Astrocyte (in vitro differentiated cells and primary cell): Measurements from ENCODE around the gene NOP56. TPM values are rescaled to one million over a fixed set of nuclear protein-coding genes. Genes with fewer than 3 reads are reported as not detected.

ENCODE experiments used
- DNase-seq: peaks from one replicate; pipeline ENCODE4 v3.0.0-alpha.2; 2010; ENCODE audit warnings: low read depth
- FAIRE-seq: peaks from 2 replicates; lab custom pipeline; 2011; peaks lifted over from hg19 to GRCh38; lab: Jason Lieb, UNC
- H2AFZ ChIP-seq: 2 replicates; pipeline ENCODE4 v1.6.0; 2012; ENCODE audit warnings: low read depth, low read length, inconsistent platforms
- H3K27ac ChIP-seq: 2 replicates; pipeline ENCODE4 v1.5.1; 2011; ENCODE audit warnings: low read depth, low read length, inconsistent platforms
- H3K27me3 ChIP-seq: 2 replicates; pipeline ENCODE4 v1.6.0; 2011; ENCODE audit warnings: low read length, inconsistent platforms; ENCODE audit not compliant: insufficient read depth
- H3K36me3 ChIP-seq: 2 replicates; pipeline ENCODE4 v1.5.1; 2011; ENCODE audit warnings: low read length, inconsistent platforms; ENCODE audit not compliant: insufficient read depth
- H3K4me1 ChIP-seq: 2 replicates; pipeline ENCODE4 v1.5.1; 2011; ENCODE audit warnings: low read length, inconsistent platforms; ENCODE audit not compliant: insufficient read depth
- H3K4me2 ChIP-seq: 2 replicates; pipeline ENCODE4 v1.6.0; 2012; ENCODE audit warnings: low read length, inconsistent platforms
- H3K4me3 ChIP-seq: 2 replicates; pipeline ENCODE4 v1.5.1; 2011; ENCODE audit warnings: low read depth, mild to moderate bottlenecking, low read length, inconsistent platforms; ENCODE audit not compliant: insufficient read depth
- H3K79me2 ChIP-seq: 2 replicates; pipeline ENCODE4 v1.6.0; 2012; ENCODE audit warnings: mild to moderate bottlenecking, low read length, inconsistent platforms; ENCODE audit not compliant: insufficient read depth
- H3K9ac ChIP-seq: 2 replicates; pipeline ENCODE4 v1.6.0; 2012; ENCODE audit warnings: mild to moderate bottlenecking, low read length, inconsistent platforms
- H3K9me3 ChIP-seq: 2 replicates; pipeline ENCODE4 v1.5.1; 2012; ENCODE audit warnings: low read depth, mild to moderate bottlenecking, low read length, inconsistent platforms; ENCODE audit not compliant: insufficient read depth
- H4K20me1 ChIP-seq: 2 replicates; pipeline ENCODE4 v1.6.0; 2012; ENCODE audit warnings: low read length, inconsistent platforms; ENCODE audit not compliant: insufficient read depth
- H3K27ac Mint-ChIP-seq: one replicate; pipeline ENCODE4 v1.8.0; 2021; ENCODE audit warnings: mild to moderate bottlenecking, mixed read lengths; ENCODE audit not compliant: unreplicated experiment
- H3K27me3 Mint-ChIP-seq: one replicate; pipeline ENCODE4 v1.8.0; 2021; ENCODE audit warnings: low read depth, mixed read lengths; ENCODE audit not compliant: unreplicated experiment
- H3K36me3 Mint-ChIP-seq: one replicate; pipeline ENCODE4 v1.8.0; 2021; ENCODE audit warnings: low read depth, mixed read lengths; ENCODE audit not compliant: unreplicated experiment
- H3K4me1 Mint-ChIP-seq: one replicate; pipeline ENCODE4 v1.8.0; 2021; ENCODE audit warnings: low read depth, mixed read lengths; ENCODE audit not compliant: unreplicated experiment
- H3K4me3 Mint-ChIP-seq: one replicate; pipeline ENCODE4 v1.8.0; 2021; ENCODE audit warnings: mild to moderate bottlenecking, moderate library complexity, mixed read lengths; ENCODE audit not compliant: unreplicated experiment
- H3K9me3 Mint-ChIP-seq: one replicate; pipeline ENCODE4 v1.8.0; 2021; ENCODE audit warnings: mild to moderate bottlenecking, mixed read lengths; ENCODE audit not compliant: unreplicated experiment
- EZH2 ChIP-seq: IDR thresholded peaks from 2 replicates; pipeline ENCODE4 v1.6.1; 2012; ENCODE audit warnings: mild to moderate bottlenecking, low read length, inconsistent platforms; ENCODE audit not compliant: insufficient read depth
- total RNA-seq: library from RNA; stranded (reverse); gene quantifications from 2 replicates; pipeline ENCODE4 v1.2.1, GENCODE V29; 2021
- TF ChIP-seq, protein P1 (sequence below): IDR thresholded peaks from 2 replicates; pipeline ENCODE4 v1.5.1; 2011; ENCODE audit warnings: low read depth, mild to moderate bottlenecking, inconsistent platforms, low read length, moderate library complexity; ENCODE audit not compliant: insufficient read depth

NOP56 gene
- total RNA-seq, 1 donor from 2014 or later = 292 TPM

DNA sequence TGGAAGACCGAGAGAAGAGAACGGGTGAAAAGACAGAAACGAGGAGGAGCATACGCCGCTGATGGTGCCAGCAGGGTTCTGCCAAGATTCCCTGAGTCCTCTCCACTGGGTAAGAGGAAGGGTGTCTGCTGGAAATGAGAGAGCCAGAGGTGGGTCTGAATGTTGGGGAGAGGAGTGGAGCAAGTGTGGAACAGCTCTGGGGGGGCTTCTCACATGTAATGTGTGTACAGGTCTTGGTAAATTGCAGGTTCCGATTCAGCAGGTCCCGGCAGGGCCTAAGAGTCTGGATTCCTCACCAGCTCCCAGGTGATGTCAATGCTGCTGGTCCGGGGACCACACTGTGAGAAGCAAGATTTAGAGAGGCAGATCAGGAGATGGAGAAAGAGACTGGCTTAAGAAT lies 38.7 kb downstream of the NOP56 start:
- H3K36me3 ChIP-seq = no peaks in the 10 kb centered on the region
- peaks cover 12% of the 10 kb centered on the region for H4K20me1 ChIP-seq
- H3K9me3 ChIP-seq = no peaks in the 10 kb centered on the region
- DNase-seq (no peak), FAIRE-seq (no peak)
- H3K36me3 Mint-ChIP-seq = peaks cover 3% of the 10 kb centered on the region
- no peak overlapping the region for H3K4me3 ChIP-seq
- H2AFZ ChIP-seq = no peak overlapping the region
- TF ChIP-seq EZH2 = no peak
- TF ChIP-seq, protein P1, sequence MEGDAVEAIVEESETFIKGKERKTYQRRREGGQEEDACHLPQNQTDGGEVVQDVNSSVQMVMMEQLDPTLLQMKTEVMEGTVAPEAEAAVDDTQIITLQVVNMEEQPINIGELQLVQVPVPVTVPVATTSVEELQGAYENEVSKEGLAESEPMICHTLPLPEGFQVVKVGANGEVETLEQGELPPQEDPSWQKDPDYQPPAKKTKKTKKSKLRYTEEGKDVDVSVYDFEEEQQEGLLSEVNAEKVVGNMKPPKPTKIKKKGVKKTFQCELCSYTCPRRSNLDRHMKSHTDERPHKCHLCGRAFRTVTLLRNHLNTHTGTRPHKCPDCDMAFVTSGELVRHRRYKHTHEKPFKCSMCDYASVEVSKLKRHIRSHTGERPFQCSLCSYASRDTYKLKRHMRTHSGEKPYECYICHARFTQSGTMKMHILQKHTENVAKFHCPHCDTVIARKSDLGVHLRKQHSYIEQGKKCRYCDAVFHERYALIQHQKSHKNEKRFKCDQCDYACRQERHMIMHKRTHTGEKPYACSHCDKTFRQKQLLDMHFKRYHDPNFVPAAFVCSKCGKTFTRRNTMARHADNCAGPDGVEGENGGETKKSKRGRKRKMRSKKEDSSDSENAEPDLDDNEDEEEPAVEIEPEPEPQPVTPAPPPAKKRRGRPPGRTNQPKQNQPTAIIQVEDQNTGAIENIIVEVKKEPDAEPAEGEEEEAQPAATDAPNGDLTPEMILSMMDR = no peak
- H3K9me3 Mint-ChIP-seq = peaks cover 11% of the 10 kb centered on the region
- no peak overlapping the region for H3K27ac ChIP-seq
- H3K27ac Mint-ChIP-seq = peak overlapping the region; percentile 22
- no peaks in the 10 kb centered on the region for H3K4me1 ChIP-seq
- H3K4me1 Mint-ChIP-seq = no peaks in the 10 kb centered on the region
- no peak overlapping the region for H3K4me2 ChIP-seq
- H3K27me3 Mint-ChIP-seq = peaks cover 70% of the 10 kb centered on the region
- H3K9ac ChIP-seq = no peak overlapping the region
- H3K79me2 ChIP-seq = no peaks in the 10 kb centered on the region
- peaks cover 52% of the 10 kb centered on the region for H3K27me3 ChIP-seq
- peak overlapping the region; percentile 93 for H3K4me3 Mint-ChIP-seq

DNA sequence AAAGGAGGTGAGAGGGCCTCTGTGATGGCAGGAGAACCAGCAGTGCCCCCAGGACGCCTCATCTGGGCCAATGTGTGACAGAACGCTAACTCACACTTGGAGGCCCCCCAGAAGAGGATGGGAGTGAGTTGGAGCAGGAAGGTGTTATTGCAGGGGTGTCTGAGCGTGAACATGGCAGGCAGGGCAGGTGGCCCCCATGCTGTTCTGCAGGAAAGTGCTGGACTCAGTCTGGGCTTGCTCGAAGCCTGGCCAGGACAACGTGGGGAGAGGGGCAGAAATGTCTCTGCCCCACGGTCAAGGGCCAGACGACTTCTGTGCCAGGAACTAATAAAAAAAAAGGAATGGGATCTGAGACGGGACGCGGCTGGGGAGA lies 39.2 kb downstream of the NOP56 start:
- no peak for DNase-seq
- H3K27me3 Mint-ChIP-seq = peaks cover 69% of the 10 kb centered on the region
- no peak for FAIRE-seq
- no peak overlapping the region for H3K9ac ChIP-seq
- no peaks in the 10 kb centered on the region for H3K36me3 ChIP-seq
- H3K4me3 Mint-ChIP-seq = peak overlapping the region; percentile 93
- H3K36me3 Mint-ChIP-seq = peaks cover 3% of the 10 kb centered on the region
- H3K9me3 ChIP-seq = no peaks in the 10 kb centered on the region
- H3K9me3 Mint-ChIP-seq = peaks cover 11% of the 10 kb centered on the region
- TF ChIP-seq EZH2 = no peak
- TF ChIP-seq, protein P1 = no peak
- H3K4me1 Mint-ChIP-seq = no peaks in the 10 kb centered on the region
- peaks cover 49% of the 10 kb centered on the region for H3K27me3 ChIP-seq
- peaks cover 12% of the 10 kb centered on the region for H4K20me1 ChIP-seq
- no peaks in the 10 kb centered on the region for H3K4me1 ChIP-seq
- H3K4me2 ChIP-seq = peak overlapping the region; percentile 83
- peak overlapping the region; percentile 86 for H2AFZ ChIP-seq
- H3K4me3 ChIP-seq = no peak overlapping the region
- H3K27ac ChIP-seq = no peak overlapping the region
- H3K79me2 ChIP-seq = no peaks in the 10 kb centered on the region
- no peak overlapping the region for H3K27ac Mint-ChIP-seq

DNA sequence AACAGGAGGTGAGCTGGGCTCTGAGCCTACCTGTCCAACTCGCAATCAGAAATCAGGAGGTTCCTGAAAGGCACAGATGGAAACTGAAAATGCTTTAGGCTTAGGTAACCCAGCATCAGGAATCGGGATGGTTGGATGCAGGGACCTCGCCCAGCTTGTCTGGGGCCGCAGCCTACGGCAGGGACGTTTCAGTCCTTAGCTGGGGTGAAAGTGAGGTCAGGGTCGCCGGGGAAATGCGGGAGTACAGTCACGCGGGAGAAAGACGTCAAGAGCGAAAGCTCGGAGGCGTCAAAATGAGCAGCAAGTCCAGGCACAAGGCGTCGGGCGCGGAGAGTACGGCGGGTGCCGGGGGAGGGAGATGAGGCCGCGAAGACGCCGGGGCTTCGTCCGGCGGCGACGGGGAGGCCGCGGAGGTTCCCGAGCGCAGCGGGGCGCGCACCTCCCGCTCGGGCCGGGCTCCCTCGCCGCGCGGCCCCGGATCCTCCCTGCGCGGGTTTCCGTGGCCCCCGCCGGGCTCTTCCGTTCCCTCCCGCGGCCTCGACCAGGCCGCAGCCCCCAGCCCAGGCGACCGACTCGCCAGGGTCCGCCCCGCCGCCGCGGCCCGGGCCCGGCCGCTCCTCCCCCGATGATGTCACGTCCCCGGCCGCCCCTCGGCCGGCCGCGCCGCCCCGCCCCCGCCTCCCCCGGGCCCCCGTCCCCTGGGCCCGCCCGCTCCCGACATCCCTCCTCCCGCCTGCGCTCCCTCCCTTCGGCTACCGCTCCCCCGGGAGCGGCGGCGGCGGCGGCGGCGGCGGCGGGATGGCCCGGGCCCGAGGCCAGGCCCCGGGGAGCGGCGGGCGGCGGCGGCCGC lies 39.8 kb downstream of the NOP56 start, which contains the start of gene EBF4:
Gene EBF4, plus strand, starts transcription at position 745 of the 850 bp plus-strand sequence. CDS start 866 bp downstream, outside the sequence.
- peaks cover 3% of the 10 kb centered on the region for H3K36me3 Mint-ChIP-seq
- H3K27ac Mint-ChIP-seq = peak within 1 kb of the TSS; percentile 96
- H3K4me2 ChIP-seq = peak within 1 kb of the TSS; percentile 83
- H3K4me3 ChIP-seq = peak within 1 kb of the TSS; percentile 39
- H3K27me3 Mint-ChIP-seq = peaks cover 68% of the 10 kb centered on the region
- H3K4me1 ChIP-seq = no peaks in the 10 kb centered on the region
- peak within 1 kb of the TSS; percentile 35 for H3K9ac ChIP-seq
- peak within 1 kb of the TSS; percentile 93 for H3K4me3 Mint-ChIP-seq
- H3K79me2 ChIP-seq = no peaks in the 10 kb centered on the region
- peaks cover 12% of the 10 kb centered on the region for H4K20me1 ChIP-seq
- no peak within 1 kb of the TSS for H3K27ac ChIP-seq
- DNase-seq = no peak
- TF ChIP-seq, protein P1 = no peak
- TF ChIP-seq EZH2 = peak; percentile 96
- FAIRE-seq = no peak
- no peaks in the 10 kb centered on the region for H3K9me3 ChIP-seq
- no peaks in the 10 kb centered on the region for H3K4me1 Mint-ChIP-seq
- no peaks in the 10 kb centered on the region for H3K36me3 ChIP-seq
- peaks cover 11% of the 10 kb centered on the region for H3K9me3 Mint-ChIP-seq
- peak within 1 kb of the TSS; percentile 86 for H2AFZ ChIP-seq
- H3K27me3 ChIP-seq = peaks cover 47% of the 10 kb centered on the region
